OCI-LY7 (cell line): ENCODE measurements around the gene TGFBR2.

Experiments
- EZH2phosphoT487 ChIP-seq: fragments of 200-600 bp; sonication (generic); IDR thresholded peaks from 2 replicates; pipeline ENCODE4 v1.6.1; 2018; ENCODE audit warnings: low read depth, borderline replicate concordance, mild to moderate bottlenecking, mixed run types, antibody characterized with exemption, low read length, moderate library complexity, mixed read lengths
- TF ChIP-seq, protein P1 (sequence below): fragments of 200-600 bp; sonication (generic); conservative IDR thresholded peaks from 2 replicates; pipeline ENCODE4 v1.5.1; 2014; ENCODE audit warnings: mild to moderate bottlenecking, antibody characterized with exemption, low read length, moderate library complexity, mixed read lengths

DNA sequence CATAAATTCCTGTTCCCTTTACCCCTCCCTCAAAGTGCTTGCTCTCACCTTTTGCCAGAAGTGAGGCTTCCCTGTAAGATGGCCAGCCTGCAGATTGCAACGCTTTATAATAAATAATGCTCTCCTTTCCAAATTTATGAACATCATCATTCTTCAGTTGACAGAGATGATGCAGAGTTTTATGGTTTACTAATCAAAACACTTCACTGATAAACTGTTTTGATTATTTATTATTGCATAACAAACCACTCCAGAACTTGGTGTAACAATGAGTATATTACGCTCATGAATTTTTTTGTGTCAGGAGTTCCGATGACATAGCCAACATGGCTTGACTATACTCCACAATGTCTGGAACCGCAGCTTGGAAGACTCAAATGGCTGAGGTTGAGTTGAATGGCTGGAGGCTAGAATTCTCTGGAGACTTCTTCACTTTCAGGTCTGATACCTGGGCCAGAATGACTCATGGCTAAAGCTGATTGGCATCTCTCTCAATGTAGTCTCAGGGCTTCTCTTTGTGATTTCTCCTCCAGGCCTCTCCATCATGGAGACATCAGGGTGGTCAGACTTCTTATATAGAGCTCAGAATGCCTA, 27.3 kb upstream of the TGFBR2 start:
- TF ChIP-seq, protein P1, sequence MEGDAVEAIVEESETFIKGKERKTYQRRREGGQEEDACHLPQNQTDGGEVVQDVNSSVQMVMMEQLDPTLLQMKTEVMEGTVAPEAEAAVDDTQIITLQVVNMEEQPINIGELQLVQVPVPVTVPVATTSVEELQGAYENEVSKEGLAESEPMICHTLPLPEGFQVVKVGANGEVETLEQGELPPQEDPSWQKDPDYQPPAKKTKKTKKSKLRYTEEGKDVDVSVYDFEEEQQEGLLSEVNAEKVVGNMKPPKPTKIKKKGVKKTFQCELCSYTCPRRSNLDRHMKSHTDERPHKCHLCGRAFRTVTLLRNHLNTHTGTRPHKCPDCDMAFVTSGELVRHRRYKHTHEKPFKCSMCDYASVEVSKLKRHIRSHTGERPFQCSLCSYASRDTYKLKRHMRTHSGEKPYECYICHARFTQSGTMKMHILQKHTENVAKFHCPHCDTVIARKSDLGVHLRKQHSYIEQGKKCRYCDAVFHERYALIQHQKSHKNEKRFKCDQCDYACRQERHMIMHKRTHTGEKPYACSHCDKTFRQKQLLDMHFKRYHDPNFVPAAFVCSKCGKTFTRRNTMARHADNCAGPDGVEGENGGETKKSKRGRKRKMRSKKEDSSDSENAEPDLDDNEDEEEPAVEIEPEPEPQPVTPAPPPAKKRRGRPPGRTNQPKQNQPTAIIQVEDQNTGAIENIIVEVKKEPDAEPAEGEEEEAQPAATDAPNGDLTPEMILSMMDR: no peak
- TF ChIP-seq EZH2phosphoT487: no peak
